ENCODE measurements around the gene PARD6B. TPM values are rescaled to one million over a fixed set of nuclear protein-coding genes. Genes with fewer than 3 reads are reported as not detected.

The PARD6B gene
- polyA plus RNA-seq, 1 donor from 2014 or later, result 5.9 TPM

DNA sequence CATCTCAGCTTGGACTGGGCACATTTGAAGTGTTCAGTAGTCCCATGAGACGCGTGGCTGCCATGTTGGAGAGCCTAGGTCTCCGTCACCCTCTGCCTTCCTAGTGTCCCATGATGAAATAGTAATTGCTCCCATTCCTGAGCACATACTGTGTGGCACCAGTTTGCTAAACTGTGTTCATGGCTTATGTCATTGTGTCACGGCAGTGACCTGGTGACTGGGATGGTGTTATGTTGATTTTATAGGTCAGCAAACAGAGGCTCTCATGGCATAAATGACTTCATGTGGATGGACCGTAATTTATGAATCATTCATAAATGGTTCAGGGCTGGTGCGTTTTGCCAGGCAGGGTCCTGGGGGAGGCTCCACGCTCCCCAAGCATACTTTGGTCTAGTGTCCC is 67.3 kb downstream of the PARD6B start:
- H3K4me3 ChIP-seq (ENCODE audit: low read length), result no peak overlapping the region
- H3K9ac ChIP-seq (ENCODE audit: low read length), result no peak overlapping the region
- H3K27me3 ChIP-seq (ENCODE audit: insufficient read depth, low read depth, low read length), result no peaks in the 10 kb centered on the region
- no peaks in the 10 kb centered on the region for H3K36me3 ChIP-seq (ENCODE audit: insufficient read depth, low read length)
- no peak overlapping the region for H2AFZ ChIP-seq (ENCODE audit: low read depth, low read length)
- H3K79me2 ChIP-seq (replicated peaks; ENCODE audit: insufficient read depth, low read length), result no peaks in the 10 kb centered on the region
- no peaks in the 10 kb centered on the region for H4K20me1 ChIP-seq (ENCODE audit: insufficient read depth)
- no peaks in the 10 kb centered on the region for H3K9me2 ChIP-seq (ENCODE audit: insufficient read depth, low read length)
- TF ChIP-seq MXI1 (conservative IDR thresholded peaks at IDR 0.05; ENCODE audit: poor library complexity, severe bottlenecking), result no peak
- TF ChIP-seq RAD21 (conservative IDR thresholded peaks at IDR 0.05), result no peak
- TF ChIP-seq, protein P1, sequence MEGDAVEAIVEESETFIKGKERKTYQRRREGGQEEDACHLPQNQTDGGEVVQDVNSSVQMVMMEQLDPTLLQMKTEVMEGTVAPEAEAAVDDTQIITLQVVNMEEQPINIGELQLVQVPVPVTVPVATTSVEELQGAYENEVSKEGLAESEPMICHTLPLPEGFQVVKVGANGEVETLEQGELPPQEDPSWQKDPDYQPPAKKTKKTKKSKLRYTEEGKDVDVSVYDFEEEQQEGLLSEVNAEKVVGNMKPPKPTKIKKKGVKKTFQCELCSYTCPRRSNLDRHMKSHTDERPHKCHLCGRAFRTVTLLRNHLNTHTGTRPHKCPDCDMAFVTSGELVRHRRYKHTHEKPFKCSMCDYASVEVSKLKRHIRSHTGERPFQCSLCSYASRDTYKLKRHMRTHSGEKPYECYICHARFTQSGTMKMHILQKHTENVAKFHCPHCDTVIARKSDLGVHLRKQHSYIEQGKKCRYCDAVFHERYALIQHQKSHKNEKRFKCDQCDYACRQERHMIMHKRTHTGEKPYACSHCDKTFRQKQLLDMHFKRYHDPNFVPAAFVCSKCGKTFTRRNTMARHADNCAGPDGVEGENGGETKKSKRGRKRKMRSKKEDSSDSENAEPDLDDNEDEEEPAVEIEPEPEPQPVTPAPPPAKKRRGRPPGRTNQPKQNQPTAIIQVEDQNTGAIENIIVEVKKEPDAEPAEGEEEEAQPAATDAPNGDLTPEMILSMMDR (IDR thresholded peaks at IDR 0.05; ENCODE audit: poor library complexity, severe bottlenecking), result no peak
- no peak for TF ChIP-seq POLR2AphosphoS5 (IDR thresholded peaks at IDR 0.05)
- no peak for TF ChIP-seq EP300 (conservative IDR thresholded peaks at IDR 0.05; ENCODE audit: poor library complexity, severe bottlenecking)
- TF ChIP-seq SMC3 (conservative IDR thresholded peaks at IDR 0.05; ENCODE audit: poor library complexity), result no peak
- TF ChIP-seq TAF1 (IDR thresholded peaks at IDR 0.05; ENCODE audit: low read depth), result no peak
- TF ChIP-seq, protein P2, sequence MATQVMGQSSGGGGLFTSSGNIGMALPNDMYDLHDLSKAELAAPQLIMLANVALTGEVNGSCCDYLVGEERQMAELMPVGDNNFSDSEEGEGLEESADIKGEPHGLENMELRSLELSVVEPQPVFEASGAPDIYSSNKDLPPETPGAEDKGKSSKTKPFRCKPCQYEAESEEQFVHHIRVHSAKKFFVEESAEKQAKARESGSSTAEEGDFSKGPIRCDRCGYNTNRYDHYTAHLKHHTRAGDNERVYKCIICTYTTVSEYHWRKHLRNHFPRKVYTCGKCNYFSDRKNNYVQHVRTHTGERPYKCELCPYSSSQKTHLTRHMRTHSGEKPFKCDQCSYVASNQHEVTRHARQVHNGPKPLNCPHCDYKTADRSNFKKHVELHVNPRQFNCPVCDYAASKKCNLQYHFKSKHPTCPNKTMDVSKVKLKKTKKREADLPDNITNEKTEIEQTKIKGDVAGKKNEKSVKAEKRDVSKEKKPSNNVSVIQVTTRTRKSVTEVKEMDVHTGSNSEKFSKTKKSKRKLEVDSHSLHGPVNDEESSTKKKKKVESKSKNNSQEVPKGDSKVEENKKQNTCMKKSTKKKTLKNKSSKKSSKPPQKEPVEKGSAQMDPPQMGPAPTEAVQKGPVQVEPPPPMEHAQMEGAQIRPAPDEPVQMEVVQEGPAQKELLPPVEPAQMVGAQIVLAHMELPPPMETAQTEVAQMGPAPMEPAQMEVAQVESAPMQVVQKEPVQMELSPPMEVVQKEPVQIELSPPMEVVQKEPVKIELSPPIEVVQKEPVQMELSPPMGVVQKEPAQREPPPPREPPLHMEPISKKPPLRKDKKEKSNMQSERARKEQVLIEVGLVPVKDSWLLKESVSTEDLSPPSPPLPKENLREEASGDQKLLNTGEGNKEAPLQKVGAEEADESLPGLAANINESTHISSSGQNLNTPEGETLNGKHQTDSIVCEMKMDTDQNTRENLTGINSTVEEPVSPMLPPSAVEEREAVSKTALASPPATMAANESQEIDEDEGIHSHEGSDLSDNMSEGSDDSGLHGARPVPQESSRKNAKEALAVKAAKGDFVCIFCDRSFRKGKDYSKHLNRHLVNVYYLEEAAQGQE (IDR thresholded peaks at IDR 0.05; ENCODE audit: borderline replicate concordance), result no peak
- no peak overlapping the region for H3K27ac ChIP-seq (ENCODE audit: low read length)
- no peaks in the 10 kb centered on the region for H3K9me3 ChIP-seq (ENCODE audit: low read length)
- H3K4me2 ChIP-seq (ENCODE audit: low read length), result no peak overlapping the region
- no peaks in the 10 kb centered on the region for H3F3A ChIP-seq (ENCODE audit: insufficient read depth, low read length, poor library complexity, severe bottlenecking)

DNA sequence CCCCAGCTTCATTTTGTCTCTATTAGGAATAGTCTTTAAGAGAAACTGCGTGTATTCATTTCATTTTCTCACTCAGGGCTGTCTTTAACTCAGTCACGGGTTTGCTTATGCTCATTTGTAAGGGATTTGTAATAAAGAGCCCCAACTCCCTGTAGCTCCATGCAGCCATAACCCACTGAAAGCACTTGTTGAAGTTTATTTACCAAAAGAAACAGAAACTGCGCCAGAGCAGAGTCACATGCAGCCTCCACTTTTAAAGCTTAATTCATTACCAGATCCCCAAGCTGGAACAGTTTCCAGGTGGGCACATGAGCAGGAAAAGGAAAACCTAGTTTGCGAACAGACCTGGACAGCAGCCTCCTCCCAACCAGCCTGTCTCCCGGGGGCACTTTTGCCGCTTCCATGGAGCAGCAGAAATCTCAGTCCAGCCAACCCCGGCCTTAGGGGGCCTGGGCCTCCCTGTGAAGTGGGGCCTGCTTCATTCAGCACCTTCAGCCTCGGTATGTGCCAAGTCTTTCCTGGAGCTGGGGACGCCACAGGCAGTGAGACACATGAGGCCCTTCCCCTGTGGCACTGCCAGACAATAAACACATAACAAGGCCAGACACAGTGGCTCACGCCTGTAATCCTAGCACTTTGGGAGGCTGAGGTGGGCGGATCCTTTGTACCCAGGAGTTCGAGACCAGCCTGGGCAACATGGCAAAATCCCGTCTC is 68.0 kb downstream of the PARD6B start:
- H3K36me3 ChIP-seq (ENCODE audit: insufficient read depth, low read length), result no peaks in the 10 kb centered on the region
- no peak for TF ChIP-seq POLR2AphosphoS5 (IDR thresholded peaks at IDR 0.05)
- no peak overlapping the region for H3K27ac ChIP-seq (ENCODE audit: low read length)
- no peaks in the 10 kb centered on the region for H3F3A ChIP-seq (ENCODE audit: insufficient read depth, low read length, poor library complexity, severe bottlenecking)
- no peaks in the 10 kb centered on the region for H3K9me3 ChIP-seq (ENCODE audit: low read length)
- no peaks in the 10 kb centered on the region for H3K27me3 ChIP-seq (ENCODE audit: insufficient read depth, low read depth, low read length)
- H4K20me1 ChIP-seq (ENCODE audit: insufficient read depth), result no peaks in the 10 kb centered on the region
- no peak overlapping the region for H3K4me2 ChIP-seq (ENCODE audit: low read length)
- H2AFZ ChIP-seq (ENCODE audit: low read depth, low read length), result no peak overlapping the region
- H3K79me2 ChIP-seq (replicated peaks; ENCODE audit: insufficient read depth, low read length), result no peaks in the 10 kb centered on the region
- no peak overlapping the region for H3K9ac ChIP-seq (ENCODE audit: low read length)
- no peak overlapping the region for H3K4me3 ChIP-seq (ENCODE audit: low read length)
- H3K9me2 ChIP-seq (ENCODE audit: insufficient read depth, low read length), result no peaks in the 10 kb centered on the region

Data from neural cell (in vitro differentiated cells).